Thoracic aorta (tissue), 2 donors: ENCODE measurements around the gene RASSF3. TPM values are rescaled to one million over a fixed set of nuclear protein-coding genes. Genes with fewer than 3 reads are reported as not detected.

Source experiments
- ATAC-seq: fragments of 150-250 bp; one replicate; pipeline ENCODE4 v1.8.0; 2017; ENCODE audit warnings: low read depth; ENCODE audit not compliant: insufficient number of reproducible peaks, low FRiP score
- DNase-seq: peaks from one replicate; pipeline ENCODE4 v3.0.0-alpha.2; 2020; ENCODE audit warnings: low spot score
- H3K27ac ChIP-seq, 2 donors: fragments of 200-600 bp; sonication (generic); 1 replicate in 1 of 2; 2 replicates in 1 of 2; pipeline ENCODE4 v1.5.1; 2016; ENCODE audit warnings: mild to moderate bottlenecking in 2 of 2, moderate library complexity in 2 of 2
- H3K27me3 ChIP-seq: fragments of 200-600 bp; sonication (generic); replicated peaks from 2 replicates; pipeline ENCODE4 v1.6.0; 2016; ENCODE audit warnings: mild to moderate bottlenecking; ENCODE audit not compliant: insufficient read depth
- H3K36me3 ChIP-seq: fragments of 200-600 bp; sonication (generic); one replicate; pipeline ENCODE4 v1.5.1; 2016
- H3K4me1 ChIP-seq, 2 donors: fragments of 200-600 bp; sonication (generic); 1 replicate in 1 of 2; 2 replicates in 1 of 2; pipeline versions ENCODE4 v1.5.1 to v1.6.0; 2016; ENCODE audit warnings: low read depth in 2 of 2, mild to moderate bottlenecking in 1 of 2; ENCODE audit not compliant: control insufficient read depth in 1 of 2
- H3K4me3 ChIP-seq: fragments of 200-600 bp; sonication (generic); 2 replicates; pipeline ENCODE4 v1.5.1; 2016; ENCODE audit warnings: mild to moderate bottlenecking
- H3K9me3 ChIP-seq: fragments of 200-600 bp; sonication (generic); 2 replicates; pipeline ENCODE4 v1.5.1; 2016
- total RNA-seq, 2 donors: library from RNA; depleted of rRNA; stranded (reverse); fragments of >200 nt; gene quantifications; one replicate each; pipeline versions ENCODE4 v1.1.0 to v1.2.3, GENCODE V29; 2016
- TF ChIP-seq, protein P1 (sequence below): fragments of 200-600 bp; sonication (generic); IDR thresholded peaks from one replicate; pipeline ENCODE4 v1.5.1; 2019; ENCODE audit warnings: antibody characterized with exemption

Gene RASSF3
- total RNA-seq, 2 donors from 2014 or later = 126 to 149 TPM

DNA sequence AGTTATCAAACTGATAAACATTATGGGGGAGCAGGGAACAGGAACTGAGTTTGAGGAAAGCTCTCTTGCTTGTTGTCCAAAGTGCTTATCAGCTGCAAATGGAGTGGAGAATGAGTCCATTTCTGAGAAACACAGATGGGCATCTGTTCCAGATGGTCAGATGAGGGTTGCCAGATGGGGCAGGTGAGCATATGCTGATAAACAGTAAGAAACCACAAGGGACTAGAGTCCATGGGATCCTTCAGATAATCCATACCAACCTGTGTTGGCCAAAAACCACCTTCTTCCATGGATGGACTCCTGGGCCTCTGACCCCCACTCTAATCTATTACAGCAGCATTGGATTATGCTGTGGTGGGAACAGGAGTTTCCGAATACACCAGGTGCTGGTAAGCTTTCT lies 110.6 kb downstream of the RASSF3 start:
- H3K9me3 ChIP-seq = no peaks in the 10 kb centered on the region
- ATAC-seq = no peak
- H3K4me1 ChIP-seq = no peaks in the 10 kb centered on the region
- DNase-seq = no peak
- H3K4me3 ChIP-seq = no peak overlapping the region
- no peak overlapping the region for H3K27ac ChIP-seq
- no peaks in the 10 kb centered on the region for H3K27me3 ChIP-seq
- H3K36me3 ChIP-seq = peaks cover 31% of the 10 kb centered on the region
- TF ChIP-seq, protein P1, sequence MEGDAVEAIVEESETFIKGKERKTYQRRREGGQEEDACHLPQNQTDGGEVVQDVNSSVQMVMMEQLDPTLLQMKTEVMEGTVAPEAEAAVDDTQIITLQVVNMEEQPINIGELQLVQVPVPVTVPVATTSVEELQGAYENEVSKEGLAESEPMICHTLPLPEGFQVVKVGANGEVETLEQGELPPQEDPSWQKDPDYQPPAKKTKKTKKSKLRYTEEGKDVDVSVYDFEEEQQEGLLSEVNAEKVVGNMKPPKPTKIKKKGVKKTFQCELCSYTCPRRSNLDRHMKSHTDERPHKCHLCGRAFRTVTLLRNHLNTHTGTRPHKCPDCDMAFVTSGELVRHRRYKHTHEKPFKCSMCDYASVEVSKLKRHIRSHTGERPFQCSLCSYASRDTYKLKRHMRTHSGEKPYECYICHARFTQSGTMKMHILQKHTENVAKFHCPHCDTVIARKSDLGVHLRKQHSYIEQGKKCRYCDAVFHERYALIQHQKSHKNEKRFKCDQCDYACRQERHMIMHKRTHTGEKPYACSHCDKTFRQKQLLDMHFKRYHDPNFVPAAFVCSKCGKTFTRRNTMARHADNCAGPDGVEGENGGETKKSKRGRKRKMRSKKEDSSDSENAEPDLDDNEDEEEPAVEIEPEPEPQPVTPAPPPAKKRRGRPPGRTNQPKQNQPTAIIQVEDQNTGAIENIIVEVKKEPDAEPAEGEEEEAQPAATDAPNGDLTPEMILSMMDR = no peak

DNA sequence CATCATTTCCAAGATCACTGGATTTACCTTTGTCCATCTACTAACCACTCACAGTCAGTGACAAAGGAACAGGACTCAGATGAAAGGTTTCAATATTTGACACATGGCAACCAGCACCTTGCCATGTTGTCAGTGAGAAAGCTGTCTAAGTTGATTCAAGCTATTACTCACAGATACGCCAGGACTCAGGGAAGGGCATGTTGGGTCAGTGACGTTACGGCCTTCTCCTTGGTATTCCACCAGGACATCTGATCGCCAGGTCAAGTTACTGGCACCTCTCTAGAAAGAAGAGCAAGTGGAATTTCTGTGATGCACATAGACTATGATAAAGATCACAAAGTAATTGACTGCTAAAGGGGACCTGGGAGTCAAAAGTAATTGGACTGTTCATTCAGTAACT lies 112.5 kb downstream of the RASSF3 start:
- TF ChIP-seq, protein P1 = no peak
- peaks cover 22% of the 10 kb centered on the region for H3K36me3 ChIP-seq

DNA sequence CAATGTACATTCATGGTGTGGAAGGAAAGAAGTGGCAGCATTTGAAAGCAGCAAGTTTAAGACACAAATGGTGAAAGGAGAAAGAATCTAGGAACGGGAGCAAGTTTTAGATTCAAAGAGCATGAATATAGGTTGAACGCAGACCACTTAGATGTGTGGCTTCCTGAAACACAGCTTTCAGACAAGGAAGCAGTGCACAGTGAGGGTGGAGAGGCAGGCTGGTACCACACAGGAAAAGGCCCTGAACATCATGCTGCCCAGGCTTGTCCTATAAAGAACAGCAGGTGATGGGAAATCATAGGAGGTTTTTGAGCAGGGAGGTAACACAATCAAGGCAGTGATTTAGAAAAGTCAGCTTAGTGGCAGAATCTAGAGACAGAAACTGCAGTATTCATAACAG lies 113.3 kb downstream of the RASSF3 start:
- TF ChIP-seq, protein P1 = no peak
- no peak for ATAC-seq
- no peaks in the 10 kb centered on the region for H3K4me1 ChIP-seq
- no peak overlapping the region for H3K4me3 ChIP-seq
- H3K36me3 ChIP-seq = peaks cover 26% of the 10 kb centered on the region
- no peaks in the 10 kb centered on the region for H3K9me3 ChIP-seq
- no peak overlapping the region for H3K27ac ChIP-seq
- DNase-seq = no peak
- H3K27me3 ChIP-seq = no peaks in the 10 kb centered on the region

More for the DNA sequence above, 112.5 kb downstream of the RASSF3 start:
- H3K9me3 ChIP-seq = no peaks in the 10 kb centered on the region
- DNase-seq (no peak), ATAC-seq (no peak)
- no peak overlapping the region for H3K27ac ChIP-seq
- H3K4me3 ChIP-seq = no peak overlapping the region
- no peaks in the 10 kb centered on the region for H3K27me3 ChIP-seq
- H3K4me1 ChIP-seq = no peaks in the 10 kb centered on the region

DNA sequence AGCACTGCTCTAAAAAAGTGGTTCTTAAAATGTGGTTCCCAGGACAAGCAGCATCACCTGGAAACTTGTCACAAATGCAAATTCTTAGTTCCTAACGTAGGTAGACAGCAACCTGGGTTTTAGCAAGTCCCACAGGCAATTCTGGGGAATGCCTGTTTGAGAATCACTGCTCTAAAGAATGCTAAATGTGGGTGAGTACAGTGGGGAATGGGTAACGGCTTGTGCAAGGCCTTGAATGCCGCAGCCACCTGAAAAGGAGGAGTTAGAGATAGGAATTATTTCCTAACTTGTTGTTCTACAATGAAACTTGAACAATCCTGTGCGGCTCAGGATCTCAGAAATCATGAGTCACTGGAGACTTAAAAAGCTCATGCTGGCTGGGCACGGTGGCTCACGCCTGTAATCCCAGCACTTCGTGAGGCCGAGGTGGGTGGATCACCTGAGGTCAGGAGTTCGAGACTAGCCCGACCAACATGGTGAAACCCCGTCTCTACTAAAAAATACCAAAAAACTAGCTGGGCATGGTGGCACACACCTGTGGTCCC lies 114.0 kb downstream of the RASSF3 start:
- H3K27ac ChIP-seq = no peak overlapping the region

DNA sequence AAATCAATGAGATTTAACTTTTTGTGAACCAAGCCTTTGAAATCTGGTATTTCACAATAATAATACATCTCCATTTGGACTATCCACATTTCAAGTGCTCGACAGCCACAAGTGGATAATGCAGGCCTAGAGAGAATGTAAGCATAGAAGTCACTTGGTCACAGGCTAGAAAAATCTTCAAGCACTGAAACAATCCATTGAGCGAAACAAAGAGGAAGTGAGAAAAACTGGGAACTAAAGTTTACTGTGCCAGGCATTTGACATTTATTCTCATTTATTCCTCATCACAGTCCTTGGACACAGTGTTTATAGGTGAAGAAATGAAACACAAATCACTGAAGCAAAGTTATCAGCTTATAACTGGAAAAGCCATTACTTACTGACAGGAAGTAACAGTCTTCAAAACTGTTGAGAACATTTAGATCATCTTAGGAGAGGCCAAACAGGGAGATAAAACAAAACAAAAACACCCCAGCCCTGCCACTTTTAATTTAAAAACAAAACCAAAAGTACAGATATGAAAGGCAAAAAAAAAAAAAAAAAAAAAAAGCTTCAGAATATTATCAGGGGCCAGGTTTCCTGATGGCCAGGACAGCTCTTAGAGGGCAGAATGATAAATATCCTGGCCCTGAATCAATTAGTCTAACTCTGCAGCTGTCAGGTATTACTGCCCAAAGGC lies 119.8 kb downstream of the RASSF3 start:
- no peak for ATAC-seq
- H3K27ac ChIP-seq = no peak overlapping the region
- no peak overlapping the region for H3K4me3 ChIP-seq
- DNase-seq = no peak
- peaks cover 6% of the 10 kb centered on the region for H3K36me3 ChIP-seq
- peaks cover 10 to 12% of the 10 kb centered on the region in 2 donors for H3K4me1 ChIP-seq
- no peaks in the 10 kb centered on the region for H3K27me3 ChIP-seq
- H3K9me3 ChIP-seq = no peaks in the 10 kb centered on the region
- TF ChIP-seq, protein P1 = no peak

More for the DNA sequence above, 114.0 kb downstream of the RASSF3 start:
- ATAC-seq (no peak), DNase-seq (no peak)
- Histone ChIP-seq H3K36me3 (peaks cover 26% of the 10 kb centered on the region), H3K27me3 (no peaks in the 10 kb centered on the region), H3K4me3 (no peak overlapping the region), H3K4me1 (peaks cover 0 to 2% of the 10 kb centered on the region in 2 donors), H3K9me3 (no peaks in the 10 kb centered on the region)
- TF ChIP-seq, protein P1 = no peak
